OCI-LY3 (cell line): Measurements from ENCODE around the gene HMOX1.

Experiments used
- H2AFZ ChIP-seq: fragments of 200-600, 300-600 bp; shearing (Covaris generic); 2 replicates; pipeline ENCODE4 v1.6.0; 2014; ENCODE audit warnings: antibody characterized with exemption, low read depth, low read length
- H3K27ac ChIP-seq: fragments of 200-600, 300-600 bp; sonication (generic); 2 replicates; pipeline ENCODE4 v1.5.1; 2014; ENCODE audit warnings: mild to moderate bottlenecking, low read length, moderate library complexity, mixed read lengths
- H3K27me3 ChIP-seq: fragments of 200-600, 300-600 bp; sonication (generic); 2 replicates; pipeline ENCODE4 v1.6.1; 2014; ENCODE audit warnings: low read depth, low read length, mixed read lengths
- H3K36me3 ChIP-seq: fragments of 200-600, 300-600 bp; sonication (generic); replicated peaks from 2 replicates; pipeline ENCODE3; 2014; ENCODE audit warnings: low read depth, low read length, mixed read lengths
- H3K4me1 ChIP-seq: fragments of 300-600, 200-600 bp; sonication (generic); 2 replicates; pipeline ENCODE4 v1.6.1; 2014; ENCODE audit warnings: low read length, mixed read lengths
- H3K4me2 ChIP-seq: fragments of 200-600, 300-600 bp; sonication (generic); 2 replicates; pipeline ENCODE4 v1.6.1; 2014; ENCODE audit warnings: low read length, mixed read lengths
- H3K4me3 ChIP-seq: fragments of 300-600, 200-600 bp; sonication (generic); 2 replicates; pipeline ENCODE4 v1.5.1; 2014; ENCODE audit warnings: antibody characterized with exemption, mild to moderate bottlenecking, low read length, moderate library complexity
- H3K79me2 ChIP-seq: fragments of 300-600, 200-600 bp; shearing (Covaris generic); 2 replicates; pipeline ENCODE4 v1.6.1; 2014; ENCODE audit warnings: mild to moderate bottlenecking, low read length, mixed read lengths
- H3K9ac ChIP-seq: fragments of 300-600, 200-600 bp; shearing (Covaris generic); 2 replicates; pipeline ENCODE4 v1.6.0; 2014; ENCODE audit warnings: mild to moderate bottlenecking, low read length, moderate library complexity
- H3K9me3 ChIP-seq: fragments of 200-600, 300-600 bp; shearing (Covaris generic); 2 replicates; pipeline ENCODE4 v1.6.1; 2014; ENCODE audit warnings: low read length, mixed read lengths; ENCODE audit not compliant: insufficient read depth
- H4K20me1 ChIP-seq: fragments of 200-600, 300-600 bp; sonication (generic); 2 replicates; pipeline ENCODE4 v1.6.1; 2016; ENCODE audit warnings: low read length, mixed read lengths; ENCODE audit not compliant: insufficient read depth
- CTCF ChIP-seq: fragments of 200-600, 300-600 bp; sonication (generic); IDR thresholded peaks from 2 replicates; pipeline ENCODE4 v1.5.1; 2014; ENCODE audit warnings: antibody characterized with exemption, low read length, low read depth
- EZH2phosphoT487 ChIP-seq: fragments of 200-600 bp; shearing (Covaris generic); IDR thresholded peaks from 2 replicates; pipeline ENCODE4 v1.6.1; 2018; ENCODE audit warnings: antibody characterized with exemption, mixed run types, low read depth

The HMOX1 gene

GRCh38 chr22:35421121-35421520 lies 40.2 kb downstream of the HMOX1 start:
- H3K79me2 ChIP-seq, result peaks cover 60% of the 10 kb centered on the region
- H3K9ac ChIP-seq, result no peak overlapping the region
- peaks cover 95% of the 10 kb centered on the region for H3K36me3 ChIP-seq
- no peaks in the 10 kb centered on the region for H3K27me3 ChIP-seq
- no peak overlapping the region for H3K4me3 ChIP-seq
- H4K20me1 ChIP-seq, result peaks cover 91% of the 10 kb centered on the region
- H3K4me1 ChIP-seq, result no peaks in the 10 kb centered on the region
- no peak overlapping the region for H2AFZ ChIP-seq
- H3K9me3 ChIP-seq, result no peaks in the 10 kb centered on the region
- no peak overlapping the region for H3K27ac ChIP-seq
- TF ChIP-seq EZH2phosphoT487 (no peak), CTCF (no peak)
- no peak overlapping the region for H3K4me2 ChIP-seq

DNA sequence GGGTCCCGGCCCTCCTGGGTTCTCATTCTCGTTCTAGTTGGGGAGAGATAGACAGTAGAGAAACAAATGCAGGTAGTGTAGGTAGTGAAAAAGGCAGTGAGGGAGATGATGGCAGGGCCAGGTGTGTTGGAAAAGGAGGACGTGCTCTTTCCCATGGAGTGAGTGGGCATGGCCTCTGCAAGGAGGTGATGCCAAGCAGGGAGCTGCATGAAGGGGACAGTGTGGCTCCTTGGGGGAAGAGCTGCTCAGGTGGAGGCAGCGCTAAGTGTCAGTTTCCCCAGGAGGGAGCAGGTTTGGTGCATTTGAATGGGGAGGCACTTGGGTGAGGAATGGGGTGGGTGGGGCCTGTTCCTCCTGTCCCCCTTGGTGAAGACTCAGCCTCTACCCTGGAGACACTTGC lies 41.2 kb downstream of the HMOX1 start:
- Histone ChIP-seq H3K4me2 (no peak overlapping the region), H2AFZ (no peak overlapping the region), H3K36me3 (peaks cover 95% of the 10 kb centered on the region), H3K27ac (no peak overlapping the region), H3K4me3 (no peak overlapping the region), H3K79me2 (peaks cover 62% of the 10 kb centered on the region), H3K9me3 (no peaks in the 10 kb centered on the region), H3K9ac (no peak overlapping the region), H4K20me1 (peaks cover 92% of the 10 kb centered on the region), H3K4me1 (no peaks in the 10 kb centered on the region), H3K27me3 (no peaks in the 10 kb centered on the region)
- TF ChIP-seq CTCF (no peak), EZH2phosphoT487 (no peak)

DNA sequence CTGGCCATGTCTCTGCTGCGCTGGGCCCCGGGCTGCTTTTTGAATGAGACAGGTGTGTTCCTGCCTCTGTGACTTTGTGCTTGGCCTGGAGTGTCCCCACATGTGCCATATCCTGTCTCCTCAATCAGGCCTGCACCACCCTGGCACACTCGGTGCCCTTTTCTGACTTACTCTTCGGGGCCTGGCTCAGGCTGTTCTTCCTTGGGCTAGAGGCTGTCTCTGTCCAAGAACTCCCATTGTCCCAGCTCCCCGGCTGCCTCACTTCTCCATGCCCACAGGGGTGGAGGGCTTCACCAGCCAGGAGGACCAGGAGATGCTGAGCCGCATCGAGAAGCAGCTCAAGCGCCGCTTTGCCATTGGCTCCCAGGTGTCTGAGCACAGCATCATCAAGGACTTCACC lies 42.0 kb downstream of the HMOX1 start:
- H3K36me3 ChIP-seq, result peaks cover 90% of the 10 kb centered on the region
- no peak overlapping the region for H3K4me2 ChIP-seq
- H3K27ac ChIP-seq, result no peak overlapping the region
- H3K9ac ChIP-seq, result no peak overlapping the region
- no peaks in the 10 kb centered on the region for H3K27me3 ChIP-seq
- peaks cover 84% of the 10 kb centered on the region for H4K20me1 ChIP-seq
- H3K4me1 ChIP-seq, result no peaks in the 10 kb centered on the region
- no peak overlapping the region for H2AFZ ChIP-seq
- TF ChIP-seq CTCF, result no peak
- TF ChIP-seq EZH2phosphoT487, result no peak
- H3K4me3 ChIP-seq, result no peak overlapping the region
- H3K79me2 ChIP-seq, result peaks cover 55% of the 10 kb centered on the region
- H3K9me3 ChIP-seq, result no peaks in the 10 kb centered on the region

- Histone ChIP-seq H3K79me2 (peaks cover 57% of the 10 kb centered on the region), H3K4me3 (no peak overlapping the region), H3K9ac (no peak overlapping the region), H3K36me3 (peaks cover 89% of the 10 kb centered on the region), H3K9me3 (no peaks in the 10 kb centered on the region), H3K4me1 (no peaks in the 10 kb centered on the region), H3K27me3 (no peaks in the 10 kb centered on the region), H3K4me2 (no peak overlapping the region), H3K27ac (no peak overlapping the region), H4K20me1 (peaks cover 82% of the 10 kb centered on the region), H2AFZ (no peak overlapping the region)
- TF ChIP-seq EZH2phosphoT487 (no peak), CTCF (no peak)
Observed at GRCh38 chr22:35424081-35424480, 43.2 kb downstream of the HMOX1 start.
